Measurements from ENCODE around the gene CEP290.
A peak's percentile ranks its signal among the peaks of the same experiment; 100 is the strongest.
"Not testable (repeated sequence)": the region's sequence is repeated elsewhere in the genome, so short reads cannot be mapped to it uniquely, and the experiment has no call there.

The CEP290 gene

GRCh38 chr12:88142610-88142991, 713 bp upstream of the CEP290 start:
- peak in 1 of 2 donors; percentile 6 for DNase-seq (ENCODE audit: low read depth in 2 of 2)

- DNase-seq (ENCODE audit: low read depth in 2 of 2), result no peak
Observed at GRCh38 chr12:88141425-88141773, 489 bp downstream of the CEP290 start.

GRCh38 chr12:88139711-88140110, 2.2 kb downstream of the CEP290 start:
- not testable (repeated sequence) for DNase-seq (ENCODE audit: low read depth in 2 of 2)

GRCh38 chr12:88133181-88133580, 8.7 kb downstream of the CEP290 start:
- not testable (repeated sequence) for DNase-seq (ENCODE audit: low read depth in 2 of 2)

GRCh38 chr12:88132392-88132791, 9.5 kb downstream of the CEP290 start:
- no peak for DNase-seq (ENCODE audit: low read depth in 2 of 2)

- DNase-seq (ENCODE audit: low read depth in 2 of 2), result no peak
Observed at GRCh38 chr12:88127855-88128254, 14.0 kb downstream of the CEP290 start.

- no peak for DNase-seq (ENCODE audit: low read depth in 2 of 2)
Observed at GRCh38 chr12:88127099-88127498, 14.8 kb downstream of the CEP290 start.

- no peak for DNase-seq (ENCODE audit: low read depth in 2 of 2)
Observed at GRCh38 chr12:88122666-88123065, 19.2 kb downstream of the CEP290 start.

GRCh38 chr12:88113871-88114270, 28.0 kb downstream of the CEP290 start:
- no peak for DNase-seq (ENCODE audit: low read depth in 2 of 2)

- no peak for DNase-seq (ENCODE audit: low read depth in 2 of 2)
Observed at GRCh38 chr12:88111074-88111652, 30.7 kb downstream of the CEP290 start.

- DNase-seq (ENCODE audit: low read depth in 2 of 2), result no peak
Observed at GRCh38 chr12:88108021-88108420, 33.9 kb downstream of the CEP290 start.

- no peak for DNase-seq (ENCODE audit: low read depth in 2 of 2)
Observed at GRCh38 chr12:88093573-88093972, 48.3 kb downstream of the CEP290 start.

GRCh38 chr12:88092771-88093170, 49.1 kb downstream of the CEP290 start:
- DNase-seq (ENCODE audit: low read depth in 2 of 2), result no peak

GRCh38 chr12:88084210-88084609, 57.7 kb downstream of the CEP290 start:
- DNase-seq (ENCODE audit: low read depth in 2 of 2), result no peak

GRCh38 chr12:88083634-88084033, 58.3 kb downstream of the CEP290 start:
- DNase-seq (ENCODE audit: low read depth in 2 of 2), result no peak

- DNase-seq (ENCODE audit: low read depth in 2 of 2), result no peak
Observed at GRCh38 chr12:88081247-88081646, 60.6 kb downstream of the CEP290 start.

GRCh38 chr12:88067301-88067700, 74.6 kb downstream of the CEP290 start:
- DNase-seq (ENCODE audit: low read depth in 2 of 2), result no peak

GRCh38 chr12:88063375-88063774, 78.5 kb downstream of the CEP290 start:
- DNase-seq (ENCODE audit: low read depth in 2 of 2), result no peak

- no peak for DNase-seq (ENCODE audit: low read depth in 2 of 2)
Observed at GRCh38 chr12:88062474-88062873, 79.4 kb downstream of the CEP290 start.

- no peak for DNase-seq (ENCODE audit: low read depth in 2 of 2)
Observed at GRCh38 chr12:88058719-88059077, 83.2 kb downstream of the CEP290 start.

GRCh38 chr12:88057994-88058718, 83.7 kb downstream of the CEP290 start:
- no peak for DNase-seq (ENCODE audit: low read depth in 2 of 2)

GRCh38 chr12:88056571-88056970, 85.3 kb downstream of the CEP290 start:
- DNase-seq (ENCODE audit: low read depth in 2 of 2), result no peak

GRCh38 chr12:88052686-88053085, 89.2 kb downstream of the CEP290 start:
- no peak for DNase-seq (ENCODE audit: low read depth in 2 of 2)

- DNase-seq (ENCODE audit: low read depth in 2 of 2), result no peak
Observed at GRCh38 chr12:88044035-88044434, 97.9 kb downstream of the CEP290 start.

All from activated CD4-positive, alpha-beta T cell treated with anti-CD3 and anti-CD28 coated beads for 24 hours (primary cell).